ENCODE measurements around the gene B4GALNT2. TPM values are rescaled to one million over a fixed set of nuclear protein-coding genes. Genes with fewer than 3 reads are reported as not detected.

B4GALNT2 gene
- total and polyA plus RNA-seq, 2 donors (not counting 3 experiments of a cell fraction or from before 2014, with no cell fraction given), result 0.11 TPM; not detected in 1

GRCh38 chr17:49090878-49091594 lies 41.5 kb upstream of the B4GALNT2 start:
- intact Hi-C loops (cut with micrococcal nuclease), result no loop called here
- TF ChIP-seq MYC (IDR thresholded peaks at IDR 0.05; ENCODE audit: low read depth, low read length) (no peak), POLR2AphosphoS5 (IDR thresholded peaks at IDR 0.05; ENCODE audit: insufficient read depth, low read depth, low read length) (no peak), FOS (IDR thresholded peaks at IDR 0.05; ENCODE audit: borderline replicate concordance, insufficient read depth, low read length) (no peak), GATA2 (IDR thresholded peaks at IDR 0.05; ENCODE audit: insufficient read depth, insufficient read length, low read depth, low read length) (no peak), JUN (IDR thresholded peaks at IDR 0.05; ENCODE audit: borderline replicate concordance, insufficient read depth, insufficient read length, low read depth) (no peak)
- TF ChIP-seq, protein P1, sequence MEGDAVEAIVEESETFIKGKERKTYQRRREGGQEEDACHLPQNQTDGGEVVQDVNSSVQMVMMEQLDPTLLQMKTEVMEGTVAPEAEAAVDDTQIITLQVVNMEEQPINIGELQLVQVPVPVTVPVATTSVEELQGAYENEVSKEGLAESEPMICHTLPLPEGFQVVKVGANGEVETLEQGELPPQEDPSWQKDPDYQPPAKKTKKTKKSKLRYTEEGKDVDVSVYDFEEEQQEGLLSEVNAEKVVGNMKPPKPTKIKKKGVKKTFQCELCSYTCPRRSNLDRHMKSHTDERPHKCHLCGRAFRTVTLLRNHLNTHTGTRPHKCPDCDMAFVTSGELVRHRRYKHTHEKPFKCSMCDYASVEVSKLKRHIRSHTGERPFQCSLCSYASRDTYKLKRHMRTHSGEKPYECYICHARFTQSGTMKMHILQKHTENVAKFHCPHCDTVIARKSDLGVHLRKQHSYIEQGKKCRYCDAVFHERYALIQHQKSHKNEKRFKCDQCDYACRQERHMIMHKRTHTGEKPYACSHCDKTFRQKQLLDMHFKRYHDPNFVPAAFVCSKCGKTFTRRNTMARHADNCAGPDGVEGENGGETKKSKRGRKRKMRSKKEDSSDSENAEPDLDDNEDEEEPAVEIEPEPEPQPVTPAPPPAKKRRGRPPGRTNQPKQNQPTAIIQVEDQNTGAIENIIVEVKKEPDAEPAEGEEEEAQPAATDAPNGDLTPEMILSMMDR (IDR thresholded peaks at IDR 0.05; ENCODE audit: extremely low read depth in 1 of 2, insufficient read depth in 1 of 2, low read depth in 1 of 2, low read length in 2 of 2), result no peak
- TF ChIP-seq, protein P2, sequence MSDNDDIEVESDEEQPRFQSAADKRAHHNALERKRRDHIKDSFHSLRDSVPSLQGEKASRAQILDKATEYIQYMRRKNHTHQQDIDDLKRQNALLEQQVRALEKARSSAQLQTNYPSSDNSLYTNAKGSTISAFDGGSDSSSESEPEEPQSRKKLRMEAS (IDR thresholded peaks at IDR 0.05; ENCODE audit: insufficient read depth, insufficient read length), result no peak
- H3K4me3 ChIP-seq (replicated peaks in 1 of 3; ENCODE audit: insufficient read depth in 1 of 3, low read depth in 1 of 3, low read length in 3 of 3), result no peak overlapping the region
- no peaks in the 10 kb centered on the region for H3K27me3 ChIP-seq (ENCODE audit: control insufficient read depth in 2 of 2, insufficient read depth in 2 of 2, low read length in 2 of 2)
- H3K36me3 ChIP-seq (ENCODE audit: control insufficient read depth in 2 of 2, extremely low read depth in 1 of 2, insufficient read depth in 2 of 2, low read length in 2 of 2), result no peaks in the 10 kb centered on the region
- CTCF ChIA-PET, result no interaction called here
- H2AFZ ChIP-seq (ENCODE audit: low read depth, low read length), result no peak overlapping the region
- H3K9ac ChIP-seq (replicated peaks; ENCODE audit: extremely low read depth, insufficient read depth, low read length), result no peak overlapping the region
- H4K20me1 ChIP-seq (replicated peaks; ENCODE audit: control insufficient read depth, extremely low read depth, insufficient read depth, low read length), result no peaks in the 10 kb centered on the region
- H3K79me2 ChIP-seq (ENCODE audit: control insufficient read depth, insufficient read depth, low read length), result no peaks in the 10 kb centered on the region
- no TSS peak for BruUV-seq (replicated peaks)
- dilution Hi-C loops (cut with MboI; ENCODE audit: extremely low pct_ligation_motif_present, low sequenced_read_pairs), result no loop called here
- H3K4me2 ChIP-seq (ENCODE audit: insufficient read depth, low read length), result no peak overlapping the region
- FAIRE-seq (no peak), DNase-seq (ENCODE audit: low read depth, low spot score) (no peak)
- no peaks in the 10 kb centered on the region for H3K9me3 ChIP-seq (replicated peaks; ENCODE audit: control insufficient read depth, insufficient read depth, low read length)
- POLR2A ChIA-PET, result no interaction called here
- H3K4me1 ChIP-seq (ENCODE audit: control insufficient read depth, extremely low read depth, insufficient read depth, low read length), result no peaks in the 10 kb centered on the region
- H3K27ac ChIP-seq (ENCODE audit: insufficient read depth, low read depth, low read length), result no peak overlapping the region
- H3K9me1 ChIP-seq (replicated peaks; ENCODE audit: control insufficient read depth, extremely low read depth, insufficient read depth, low read length), result no peaks in the 10 kb centered on the region

Data from endothelial cell of umbilical vein (primary cell).